ENCODE data around the gene ZP1.

Gene ZP1

DNA sequence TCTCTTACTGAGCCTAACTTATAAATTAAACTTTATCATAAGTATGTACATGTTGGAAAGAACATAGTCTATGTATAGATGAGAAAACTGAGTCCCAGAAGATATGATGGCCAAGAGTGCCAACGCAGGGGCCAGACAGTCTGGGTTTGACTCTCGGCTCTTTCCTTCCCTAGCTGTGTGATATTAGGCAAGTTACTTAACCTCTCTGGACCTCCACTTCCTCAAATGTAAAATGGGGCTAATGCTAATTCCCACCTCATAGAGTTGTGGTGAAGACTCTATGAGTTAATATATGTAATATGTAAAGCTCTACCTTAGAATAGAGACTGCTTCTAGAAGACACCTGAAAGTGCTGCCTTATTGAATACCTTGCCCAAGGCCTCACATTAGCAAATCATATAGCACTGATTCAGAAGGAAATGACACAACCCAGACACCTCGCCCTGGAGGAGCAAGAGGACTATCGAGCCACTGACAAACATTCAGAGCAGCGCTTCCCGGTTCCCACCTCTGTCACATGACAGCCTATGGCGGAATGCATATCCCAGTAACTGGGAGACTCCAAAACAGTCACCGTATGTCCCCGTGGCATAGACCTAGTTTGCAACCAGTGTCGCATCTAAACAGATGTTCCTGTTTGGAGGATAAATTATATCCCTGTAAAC is 36.7 kb upstream of the ZP1 start:
- no peak for DNase-seq (ENCODE audit: low read depth)

DNA sequence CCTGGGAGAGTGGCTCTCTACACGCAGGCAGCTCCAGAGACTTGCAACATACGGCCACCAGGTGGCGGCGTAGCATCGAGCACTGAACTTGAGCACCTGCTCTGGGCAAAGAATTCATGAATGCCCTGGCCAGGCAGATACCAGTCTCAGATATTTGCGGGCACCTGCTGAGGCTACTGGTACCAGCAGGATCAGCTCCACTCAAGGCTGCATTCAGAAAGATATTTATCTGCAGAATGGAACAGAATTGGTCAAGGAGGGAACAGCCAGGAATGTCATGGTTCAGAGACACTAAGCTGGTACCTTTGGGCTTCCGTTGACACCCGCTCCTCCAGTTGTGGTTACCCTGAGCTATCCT is 36.2 kb upstream of the ZP1 start:
- peak; percentile 44 for DNase-seq (ENCODE audit: low read depth)
- no peak overlapping the region for H3K4me3 ChIP-seq (ENCODE audit: low read depth, low read length)
- TF ChIP-seq, protein P1, sequence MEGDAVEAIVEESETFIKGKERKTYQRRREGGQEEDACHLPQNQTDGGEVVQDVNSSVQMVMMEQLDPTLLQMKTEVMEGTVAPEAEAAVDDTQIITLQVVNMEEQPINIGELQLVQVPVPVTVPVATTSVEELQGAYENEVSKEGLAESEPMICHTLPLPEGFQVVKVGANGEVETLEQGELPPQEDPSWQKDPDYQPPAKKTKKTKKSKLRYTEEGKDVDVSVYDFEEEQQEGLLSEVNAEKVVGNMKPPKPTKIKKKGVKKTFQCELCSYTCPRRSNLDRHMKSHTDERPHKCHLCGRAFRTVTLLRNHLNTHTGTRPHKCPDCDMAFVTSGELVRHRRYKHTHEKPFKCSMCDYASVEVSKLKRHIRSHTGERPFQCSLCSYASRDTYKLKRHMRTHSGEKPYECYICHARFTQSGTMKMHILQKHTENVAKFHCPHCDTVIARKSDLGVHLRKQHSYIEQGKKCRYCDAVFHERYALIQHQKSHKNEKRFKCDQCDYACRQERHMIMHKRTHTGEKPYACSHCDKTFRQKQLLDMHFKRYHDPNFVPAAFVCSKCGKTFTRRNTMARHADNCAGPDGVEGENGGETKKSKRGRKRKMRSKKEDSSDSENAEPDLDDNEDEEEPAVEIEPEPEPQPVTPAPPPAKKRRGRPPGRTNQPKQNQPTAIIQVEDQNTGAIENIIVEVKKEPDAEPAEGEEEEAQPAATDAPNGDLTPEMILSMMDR (IDR thresholded peaks at IDR 0.05; ENCODE audit: low read depth, low read length, missing control alignments): peak; percentile 91

More for the DNA sequence above, 36.7 kb upstream of the ZP1 start:
- TF ChIP-seq, protein P1 (IDR thresholded peaks at IDR 0.05; ENCODE audit: low read depth, low read length, missing control alignments): no peak
- H3K4me3 ChIP-seq (ENCODE audit: low read depth, low read length): no peak overlapping the region

DNA sequence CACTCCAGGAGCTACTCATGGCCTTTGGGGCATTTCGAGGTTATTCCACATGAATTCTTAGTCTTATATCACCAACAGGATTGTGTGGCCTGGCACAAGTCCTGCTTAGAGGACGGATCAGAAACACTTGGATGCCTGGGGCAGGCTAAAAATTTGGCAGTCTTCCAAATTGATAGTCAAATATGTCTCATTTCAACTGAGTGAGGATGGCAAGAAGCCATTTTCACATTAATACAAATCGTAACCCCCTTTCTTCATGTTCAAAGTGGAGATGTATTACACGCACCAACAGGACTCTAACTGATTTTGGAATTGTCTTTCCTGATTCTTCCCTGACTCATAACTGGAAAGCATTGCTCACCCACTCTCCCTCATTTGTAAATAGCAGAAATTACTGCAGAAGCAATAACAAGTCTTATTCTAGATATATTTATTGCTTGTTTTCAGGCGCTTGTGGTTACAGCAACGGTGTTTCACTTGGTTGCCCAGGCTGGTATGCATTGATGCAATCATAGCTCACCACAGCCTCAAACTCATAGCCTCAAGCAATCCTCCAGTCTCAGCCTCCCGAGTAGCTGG is 35.8 kb upstream of the ZP1 start:
- H3K4me3 ChIP-seq (ENCODE audit: low read depth, low read length): no peak overlapping the region
- DNase-seq (ENCODE audit: low read depth): no peak
- TF ChIP-seq, protein P1 (IDR thresholded peaks at IDR 0.05; ENCODE audit: low read depth, low read length, missing control alignments): no peak

DNA sequence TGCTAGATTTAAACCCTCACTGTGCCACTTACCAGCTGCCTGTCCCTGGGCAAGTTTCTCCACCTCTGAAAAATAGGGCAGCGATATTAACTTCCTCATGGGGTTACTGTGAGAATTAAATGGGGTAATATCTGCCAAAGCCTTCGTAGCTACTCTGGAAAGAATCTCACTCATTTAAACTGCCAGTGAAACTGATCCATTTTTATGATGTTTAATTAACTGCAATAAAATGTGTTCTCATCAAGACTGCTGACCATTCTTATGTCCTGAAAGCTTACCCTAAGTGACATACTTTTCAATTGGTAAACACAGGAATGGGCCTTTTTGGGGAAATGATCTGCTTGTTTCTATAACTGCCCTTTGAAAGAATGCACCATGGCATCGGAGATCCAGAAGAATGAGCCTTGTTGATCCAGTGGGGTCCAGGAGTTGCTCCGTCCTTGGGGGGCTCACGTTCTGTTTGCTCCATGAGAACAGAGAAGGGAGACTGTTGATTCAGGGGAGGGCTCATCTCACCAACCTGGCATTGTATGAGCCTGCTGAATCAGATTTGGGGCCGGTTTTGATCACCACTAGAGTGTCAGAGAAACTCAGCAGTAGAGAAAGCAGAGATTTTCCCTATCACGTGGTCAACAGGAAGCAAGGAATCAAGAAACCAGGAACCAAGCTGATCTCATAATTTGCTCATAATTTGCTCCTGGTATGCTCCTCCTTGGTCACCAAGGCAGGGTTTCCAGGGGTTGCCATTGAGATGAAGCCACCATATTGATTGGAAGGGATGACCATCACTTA is 32.4 kb upstream of the ZP1 start:
- TF ChIP-seq, protein P1 (IDR thresholded peaks at IDR 0.05; ENCODE audit: low read depth, low read length, missing control alignments): no peak
- H3K4me3 ChIP-seq (ENCODE audit: low read depth, low read length): no peak overlapping the region
- DNase-seq (ENCODE audit: low read depth): no peak

DNA sequence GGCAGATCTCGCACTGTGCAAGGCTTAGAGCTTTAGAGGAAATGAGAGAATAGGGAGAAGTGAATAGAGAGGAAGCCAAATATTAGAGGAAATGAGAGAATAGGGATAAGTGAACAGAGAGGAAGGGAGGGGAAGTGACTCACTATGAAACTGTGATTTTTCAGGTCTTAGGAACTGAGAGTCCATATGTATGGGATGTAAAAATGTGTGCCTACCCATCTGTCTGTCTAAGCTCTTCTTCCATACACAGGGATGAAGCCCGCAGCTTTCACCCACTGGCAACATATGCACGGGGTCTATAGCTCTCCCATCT is 31.9 kb upstream of the ZP1 start:
- H3K4me3 ChIP-seq (ENCODE audit: low read depth, low read length): no peak overlapping the region
- TF ChIP-seq, protein P1 (IDR thresholded peaks at IDR 0.05; ENCODE audit: low read depth, low read length, missing control alignments): no peak
- no peak for DNase-seq (ENCODE audit: low read depth)

DNA sequence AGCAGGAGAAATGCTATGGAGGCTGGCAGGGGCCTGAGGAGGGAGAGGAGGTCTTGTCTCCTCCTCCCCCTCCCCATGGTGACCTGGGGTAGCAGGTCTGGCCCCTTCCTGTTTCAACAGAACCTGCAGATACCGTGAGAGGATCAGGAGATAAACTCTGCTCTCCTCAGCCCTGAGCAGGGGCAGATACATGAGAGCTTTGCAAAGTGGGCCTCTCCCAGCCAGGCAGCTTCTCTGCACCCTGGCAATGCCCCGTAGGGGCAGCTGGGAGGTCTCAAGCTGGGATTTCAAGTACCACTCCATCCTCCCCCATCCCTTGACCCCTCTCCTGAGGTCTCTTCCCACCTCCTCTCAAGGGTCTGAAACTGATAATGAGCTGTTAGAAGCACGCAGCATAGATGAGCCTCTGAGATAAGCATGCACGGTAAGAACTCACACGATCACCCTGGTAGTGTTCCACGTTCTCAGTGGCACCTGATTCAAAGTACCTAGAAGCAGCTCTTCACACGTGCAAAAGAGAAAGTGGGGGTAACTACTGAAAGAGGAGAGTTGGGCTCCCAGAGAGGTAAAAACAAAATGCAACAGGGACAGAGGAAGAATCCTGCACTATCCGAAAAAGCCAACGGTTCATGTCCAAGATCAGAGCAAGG is 30.4 kb upstream of the ZP1 start:
- TF ChIP-seq, protein P1 (IDR thresholded peaks at IDR 0.05; ENCODE audit: low read depth, low read length, missing control alignments): no peak
- DNase-seq (ENCODE audit: low read depth): no peak
- no peak overlapping the region for H3K4me3 ChIP-seq (ENCODE audit: low read depth, low read length)
